Effector memory CD8-positive, alpha-beta T cell (primary cell): ENCODE measurements around the gene BCL2L12.

ENCODE experiments used
- ATAC-seq: fragments of 150-1000 bp; cut with Tn5 transposase; replicated peaks from 2 replicates; pipeline ENCODE4 v1.10.0; 2021; ENCODE audit warnings: mild to moderate bottlenecking, moderate library complexity
- DNase-seq, 3 experiments: peaks; one replicate each; pipeline ENCODE4 v3.0.0; 2021
- H3K27ac Mint-ChIP-seq, 2 donors: one replicate each; pipeline ENCODE4 v1.8.0; 2022; ENCODE audit warnings: mild to moderate bottlenecking in 2 of 2, mixed read lengths in 2 of 2, moderate library complexity in 2 of 2
- H3K27me3 Mint-ChIP-seq, 2 donors: one replicate each; pipeline ENCODE4 v1.8.0; 2022; ENCODE audit warnings: mixed read lengths in 2 of 2
- H3K36me3 Mint-ChIP-seq: one replicate; pipeline ENCODE4 v1.8.0; 2022; ENCODE audit warnings: mild to moderate bottlenecking, moderate library complexity, mixed read lengths; ENCODE audit not compliant: insufficient read depth
- H3K4me1 Mint-ChIP-seq, 2 donors: one replicate each; pipeline ENCODE4 v1.8.0; 2022; ENCODE audit warnings: low read depth in 2 of 2, mixed read lengths in 2 of 2
- H3K4me3 Mint-ChIP-seq, 2 donors: one replicate each; pipeline ENCODE4 v1.8.0; 2022; ENCODE audit warnings: mild to moderate bottlenecking in 2 of 2, mixed read lengths in 2 of 2, moderate library complexity in 2 of 2
- H3K9me3 Mint-ChIP-seq, 2 donors: one replicate each; pipeline ENCODE4 v1.8.0; 2022; ENCODE audit warnings: mixed read lengths in 2 of 2

The BCL2L12 gene

GRCh38 chr19:49687566-49688316 lies 22.0 kb downstream of the BCL2L12 start:
- H3K4me1 Mint-ChIP-seq: peaks cover 14 to 26% of the 10 kb centered on the region in 2 donors
- H3K9me3 Mint-ChIP-seq: no peaks in the 10 kb centered on the region
- no peak overlapping the region for H3K4me3 Mint-ChIP-seq
- DNase-seq (no peak), ATAC-seq (no peak)
- H3K27me3 Mint-ChIP-seq: peaks cover 18 to 33% of the 10 kb centered on the region in 2 donors
- no peak overlapping the region for H3K27ac Mint-ChIP-seq
- H3K36me3 Mint-ChIP-seq: peaks cover 56% of the 10 kb centered on the region

DNA sequence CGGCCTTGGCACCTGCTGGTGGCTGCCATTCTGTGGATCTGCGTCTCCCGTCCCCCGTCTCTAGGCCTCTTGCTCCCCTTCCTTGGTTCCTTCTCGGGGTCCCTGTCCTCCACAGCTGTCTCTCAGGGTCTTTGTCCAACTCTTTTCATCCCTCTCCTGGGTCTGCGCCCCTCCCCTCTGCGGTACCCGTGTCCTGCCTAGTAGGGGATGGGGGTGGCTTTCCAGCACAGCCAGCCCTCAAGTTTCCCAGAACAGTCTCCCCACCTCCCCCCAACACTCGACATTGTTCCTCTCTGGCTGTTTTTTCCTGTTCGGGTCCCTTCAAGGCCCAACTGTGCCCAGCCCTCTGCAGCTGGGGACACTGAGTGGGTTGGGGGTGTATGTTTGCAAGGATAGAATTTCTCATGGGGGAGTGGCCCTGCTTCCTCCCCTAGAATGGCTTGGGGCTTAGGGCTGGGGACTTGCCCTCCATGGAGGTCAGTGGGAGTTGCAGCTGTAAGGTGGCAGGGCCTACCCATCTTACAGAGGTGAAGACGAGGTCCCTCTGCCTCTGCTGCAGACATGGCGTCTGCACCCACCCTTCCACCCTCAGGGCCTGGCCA lies 22.9 kb downstream of the BCL2L12 start:
- Mint-ChIP-seq H3K27ac (peak overlapping the region in 1 of 2 donors; percentile 44), H3K9me3 (no peaks in the 10 kb centered on the region), H3K4me1 (peaks cover 14 to 26% of the 10 kb centered on the region in 2 donors), H3K36me3 (peaks cover 47% of the 10 kb centered on the region), H3K4me3 (no peak overlapping the region), H3K27me3 (peaks cover 18 to 39% of the 10 kb centered on the region in 2 donors)
- ATAC-seq (no peak), DNase-seq (no peak)

GRCh38 chr19:49689133-49690078 lies 23.7 kb downstream of the BCL2L12 start, which contains the start of gene ADM5:
Gene ADM5 (plus strand): TSS chr19:49689594. CDS start chr19:49689838, 244 bp downstream.
- peak within 1 kb of the TSS in 1 of 2 donors; percentile 44 for H3K27ac Mint-ChIP-seq
- H3K4me1 Mint-ChIP-seq: peaks cover 14 to 24% of the 10 kb centered on the region in 2 donors
- no peaks in the 10 kb centered on the region for H3K9me3 Mint-ChIP-seq
- peaks cover 18 to 39% of the 10 kb centered on the region in 2 donors for H3K27me3 Mint-ChIP-seq
- ATAC-seq (peak; percentile 42), DNase-seq (no peak)
- H3K4me3 Mint-ChIP-seq: peak within 1 kb of the TSS; percentile 76 to 82
- peaks cover 41% of the 10 kb centered on the region for H3K36me3 Mint-ChIP-seq

DNA sequence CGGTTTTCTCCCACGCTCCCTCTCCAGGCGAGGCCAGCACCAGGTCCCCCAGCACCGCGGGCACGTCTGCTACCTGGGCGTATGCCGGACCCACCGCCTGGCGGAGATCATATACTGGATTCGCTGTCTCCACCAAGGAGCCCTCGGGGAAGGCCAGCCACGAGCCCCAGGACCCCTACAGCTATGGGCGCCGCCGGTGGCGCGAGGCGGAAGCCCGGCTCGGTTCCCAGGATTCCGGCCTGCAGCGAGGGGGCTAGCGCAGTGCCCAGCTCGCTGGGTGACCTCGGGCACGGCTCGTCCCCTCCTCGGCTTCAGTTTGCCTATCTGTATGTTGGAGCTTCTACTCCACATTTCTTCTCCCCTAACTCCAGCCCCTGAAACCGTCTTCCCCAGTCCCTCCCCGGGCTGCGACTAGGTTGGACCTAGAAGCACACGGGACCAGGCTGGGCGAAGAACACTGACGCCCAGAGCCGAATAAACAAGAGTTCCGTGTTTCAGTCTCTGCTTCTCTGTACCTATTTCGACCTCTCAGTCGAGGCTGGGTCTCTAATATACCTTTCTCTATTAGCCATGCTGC lies 24.4 kb downstream of the BCL2L12 start:
- Mint-ChIP-seq H3K27me3 (peaks cover 18 to 39% of the 10 kb centered on the region in 2 donors), H3K36me3 (peaks cover 38% of the 10 kb centered on the region), H3K4me3 (peak overlapping the region; percentile 76 to 82), H3K9me3 (no peaks in the 10 kb centered on the region), H3K27ac (peak overlapping the region in 1 of 2 donors; percentile 41), H3K4me1 (peaks cover 14 to 24% of the 10 kb centered on the region in 2 donors)
- ATAC-seq: no peak
- DNase-seq: no peak

GRCh38 chr19:49690656-49691242 lies 25.0 kb downstream of the BCL2L12 start, which contains the start of gene CPT1C:
Gene CPT1C (plus strand): TSS chr19:49691116. CDS start chr19:49692253, 1,137 bp downstream.
- Mint-ChIP-seq H3K4me3 (peak within 1 kb of the TSS; percentile 76 to 82), H3K27ac (peak within 1 kb of the TSS; percentile 41 to 83), H3K36me3 (peaks cover 33% of the 10 kb centered on the region), H3K27me3 (peaks cover 18 to 39% of the 10 kb centered on the region in 2 donors), H3K4me1 (peaks cover 14 to 24% of the 10 kb centered on the region in 2 donors), H3K9me3 (no peaks in the 10 kb centered on the region)
- ATAC-seq (peak; percentile 49), DNase-seq (no peak)

DNA sequence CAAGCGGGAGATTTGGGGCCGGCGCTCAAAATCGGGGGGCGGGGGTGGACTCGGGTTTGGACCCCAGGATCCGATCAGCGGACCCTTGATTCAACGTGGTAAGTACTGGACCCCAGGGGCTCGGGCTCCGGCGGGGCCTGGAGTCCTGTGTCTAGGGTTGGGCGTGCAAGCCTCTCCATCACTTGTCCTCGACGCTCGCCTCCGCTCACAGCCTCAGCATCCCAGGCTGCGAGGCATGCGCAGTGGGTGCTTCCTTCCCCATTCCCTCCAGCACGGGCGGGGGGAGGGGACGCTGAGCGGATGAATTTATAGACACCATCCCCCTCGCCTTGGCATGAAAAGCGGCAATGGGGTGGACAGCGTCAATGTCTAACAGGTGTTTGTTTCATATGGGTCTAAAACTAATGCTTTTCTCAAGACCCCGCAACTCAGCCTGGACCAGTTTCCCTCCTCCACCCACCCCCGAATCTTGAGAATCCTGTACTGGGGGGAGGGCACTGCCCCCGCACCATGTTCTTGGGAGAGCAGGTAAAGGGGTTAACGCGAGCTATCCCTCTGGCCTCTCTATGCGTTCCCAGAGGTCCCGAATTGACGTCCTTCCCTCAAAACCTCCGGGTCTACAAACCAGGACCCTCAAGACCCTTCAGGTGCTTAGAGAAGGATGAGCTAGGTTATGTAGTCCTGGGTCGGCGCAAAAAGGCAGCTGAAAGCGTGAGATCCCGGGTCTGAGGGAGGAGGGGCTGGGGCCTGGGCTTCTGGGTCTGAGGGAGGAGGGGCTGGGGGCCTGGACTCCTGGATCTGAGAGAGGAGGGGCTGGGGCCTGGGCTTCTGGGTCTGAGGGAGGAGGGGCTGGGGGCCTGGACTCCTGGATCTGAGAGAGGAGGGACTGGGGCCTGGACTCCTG lies 25.8 kb downstream of the BCL2L12 start:
- H3K9me3 Mint-ChIP-seq: no peaks in the 10 kb centered on the region
- DNase-seq (no peak), ATAC-seq (no peak)
- peaks cover 18 to 39% of the 10 kb centered on the region in 2 donors for H3K27me3 Mint-ChIP-seq
- H3K36me3 Mint-ChIP-seq: peaks cover 26% of the 10 kb centered on the region
- H3K4me3 Mint-ChIP-seq: peak overlapping the region; percentile 76 to 82
- peaks cover 14 to 24% of the 10 kb centered on the region in 2 donors for H3K4me1 Mint-ChIP-seq
- H3K27ac Mint-ChIP-seq: peak overlapping the region; percentile 41 to 83

DNA sequence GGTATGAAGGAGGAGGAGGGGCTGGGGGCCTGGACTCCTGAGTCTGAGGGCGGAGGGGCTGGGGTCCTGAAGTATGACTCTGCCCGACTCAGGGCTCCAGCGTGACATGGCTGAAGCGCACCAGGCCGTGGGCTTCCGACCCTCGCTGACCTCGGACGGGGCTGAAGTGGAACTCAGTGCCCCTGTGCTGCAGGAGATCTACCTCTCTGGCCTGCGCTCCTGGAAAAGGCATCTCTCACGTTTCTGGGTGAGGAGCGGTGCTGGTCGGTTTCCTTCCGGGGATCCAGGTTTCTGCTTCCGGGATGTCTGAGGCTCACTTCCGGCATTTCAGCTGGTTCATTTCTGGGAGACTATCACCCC lies 26.4 kb downstream of the BCL2L12 start:
- no peak for ATAC-seq
- H3K4me1 Mint-ChIP-seq: peaks cover 14 to 24% of the 10 kb centered on the region in 2 donors
- H3K36me3 Mint-ChIP-seq: peaks cover 22% of the 10 kb centered on the region
- H3K4me3 Mint-ChIP-seq: no peak overlapping the region
- no peak for DNase-seq
- no peak overlapping the region for H3K27ac Mint-ChIP-seq
- H3K9me3 Mint-ChIP-seq: no peaks in the 10 kb centered on the region
- peaks cover 18 to 39% of the 10 kb centered on the region in 2 donors for H3K27me3 Mint-ChIP-seq

DNA sequence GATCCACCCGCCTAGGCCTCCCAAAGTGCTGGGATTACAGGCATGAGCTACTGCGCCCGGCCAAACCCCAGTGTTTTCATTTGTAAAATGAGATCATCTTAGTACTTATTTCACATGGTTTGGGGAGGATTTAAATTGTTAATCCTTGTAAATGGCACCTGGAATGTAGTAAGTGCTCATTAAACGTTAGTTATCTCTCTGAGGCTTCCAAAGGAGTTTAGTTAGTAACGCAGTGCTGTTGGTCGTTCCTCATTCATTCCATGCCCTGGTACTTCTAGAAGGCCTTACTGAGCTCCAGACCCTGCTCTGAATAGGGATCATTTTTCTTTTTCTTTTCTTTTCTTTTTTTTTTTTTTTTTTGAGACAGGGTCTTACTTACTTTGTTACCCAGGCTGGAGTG lies 30.4 kb downstream of the BCL2L12 start:
- DNase-seq: no peak
- ATAC-seq: no peak
- no peaks in the 10 kb centered on the region for H3K9me3 Mint-ChIP-seq
- no peak overlapping the region for H3K4me3 Mint-ChIP-seq
- peaks cover 7% of the 10 kb centered on the region for H3K36me3 Mint-ChIP-seq
- H3K27ac Mint-ChIP-seq: no peak overlapping the region
- H3K27me3 Mint-ChIP-seq: peaks cover 8 to 34% of the 10 kb centered on the region in 2 donors
- peaks cover 4 to 5% of the 10 kb centered on the region in 2 donors for H3K4me1 Mint-ChIP-seq

DNA sequence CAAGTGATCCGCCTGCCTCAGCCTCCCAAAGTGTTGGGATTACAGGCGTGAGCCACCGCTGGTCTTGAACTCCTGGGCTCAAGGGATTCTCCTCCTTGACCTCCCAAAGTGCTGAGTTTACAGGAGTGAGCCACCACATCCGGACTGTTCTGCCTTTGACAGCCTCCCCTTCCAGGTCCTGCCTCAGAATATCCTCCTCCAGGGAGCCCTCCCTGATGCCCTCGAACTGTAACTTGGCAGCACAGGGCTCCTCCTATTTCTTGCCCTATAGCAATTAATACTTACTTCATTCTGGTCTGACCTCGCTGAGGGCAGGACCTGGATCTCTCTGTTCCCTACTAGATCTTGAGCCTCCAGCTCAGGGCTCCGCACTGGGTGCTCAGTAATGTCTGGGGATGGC lies 31.1 kb downstream of the BCL2L12 start:
- ATAC-seq (no peak), DNase-seq (no peak)
- Mint-ChIP-seq H3K4me1 (peaks cover 0 to 3% of the 10 kb centered on the region in 2 donors), H3K36me3 (peaks cover 7% of the 10 kb centered on the region), H3K27ac (no peak overlapping the region), H3K9me3 (no peaks in the 10 kb centered on the region), H3K4me3 (no peak overlapping the region), H3K27me3 (peaks cover 8 to 31% of the 10 kb centered on the region in 2 donors)

- Mint-ChIP-seq H3K27ac (no peak overlapping the region), H3K4me1 (no peaks in the 10 kb centered on the region), H3K36me3 (peaks cover 7% of the 10 kb centered on the region), H3K27me3 (peaks cover 8 to 31% of the 10 kb centered on the region in 2 donors), H3K9me3 (no peaks in the 10 kb centered on the region), H3K4me3 (no peak overlapping the region)
- DNase-seq (no peak), ATAC-seq (no peak)
Observed at GRCh38 chr19:49699364-49699763, 33.6 kb downstream of the BCL2L12 start.

DNA sequence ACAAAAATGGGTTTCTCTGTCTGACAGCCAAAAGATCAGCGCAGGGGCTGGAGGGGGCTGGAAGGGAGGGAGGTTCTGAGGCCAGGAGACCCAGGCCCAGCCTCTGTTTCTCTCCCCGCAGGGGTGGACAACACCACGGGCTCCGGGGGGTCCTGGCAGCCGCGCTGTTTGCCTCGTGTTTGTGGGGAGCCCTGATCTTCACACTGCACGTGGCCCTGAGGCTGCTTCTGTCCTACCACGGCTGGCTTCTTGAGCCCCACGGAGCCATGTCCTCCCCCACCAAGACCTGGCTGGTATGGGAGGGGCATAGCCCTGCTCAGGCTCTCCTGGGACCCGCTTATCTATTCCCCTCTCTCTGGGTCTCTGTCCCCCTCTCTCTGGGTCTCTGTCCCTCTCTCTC lies 34.8 kb downstream of the BCL2L12 start:
- ATAC-seq: no peak
- Mint-ChIP-seq H3K9me3 (no peaks in the 10 kb centered on the region), H3K27me3 (peaks cover 8 to 31% of the 10 kb centered on the region in 2 donors), H3K27ac (no peak overlapping the region), H3K4me1 (no peaks in the 10 kb centered on the region), H3K36me3 (peaks cover 4% of the 10 kb centered on the region), H3K4me3 (no peak overlapping the region)
- DNase-seq: no peak

- peaks cover 8 to 31% of the 10 kb centered on the region in 2 donors for H3K27me3 Mint-ChIP-seq
- no peak for ATAC-seq
- H3K4me3 Mint-ChIP-seq: no peak overlapping the region
- DNase-seq: no peak
- H3K4me1 Mint-ChIP-seq: no peaks in the 10 kb centered on the region
- no peak overlapping the region for H3K27ac Mint-ChIP-seq
- H3K9me3 Mint-ChIP-seq: no peaks in the 10 kb centered on the region
- peaks cover 4% of the 10 kb centered on the region for H3K36me3 Mint-ChIP-seq
Observed at GRCh38 chr19:49701271-49701786, 35.6 kb downstream of the BCL2L12 start.
